Motor neuron (in vitro differentiated cells): ENCODE measurements around the gene BCAS3. TPM values are rescaled to one million over a fixed set of nuclear protein-coding genes. Genes with fewer than 3 reads are reported as not detected.

Experiments
- ATAC-seq, 8 experiments: fragments of 200-7000 bp; cut with Tn5 transposase; replicated peaks in 6 of 8; 2 replicates each; pipeline ENCODE4 v1.8.0; 2021; ENCODE audit warnings: mild to moderate bottlenecking in 8 of 8, moderate library complexity in 8 of 8
- H3K27ac ChIP-seq, 2 donors: fragments of 250-450 bp; sonication (Bioruptor Pico); 2 replicates each; pipeline ENCODE4 v1.9.0; 2021; ENCODE audit warnings: antibody characterized with exemption in 2 of 2, mild to moderate bottlenecking in 2 of 2, moderate library complexity in 1 of 2
- H3K4me1 ChIP-seq, 2 donors: fragments of 250-450 bp; sonication (Bioruptor Pico); replicated peaks in 1 of 2; 2 replicates each; pipeline ENCODE4 v1.6.1; 2021; ENCODE audit warnings: antibody characterized with exemption in 2 of 2, mild to moderate bottlenecking in 2 of 2, moderate library complexity in 1 of 2
- H3K4me3 ChIP-seq, 5 donors: fragments of 250-450 bp; sonication (Bioruptor Pico); 2 replicates each; pipeline ENCODE4 v1.9.0; 2021; ENCODE audit warnings: antibody characterized with exemption in 5 of 5, mild to moderate bottlenecking in 5 of 5, moderate library complexity in 4 of 5
- WGBS, 10 experiments: fragments of 450-650 bp; shearing (Covaris generic); methylation state at CpG; one replicate each; pipeline ENCODE4 v1.0.0; 2022; 5-methylcytosine and 5-hydroxymethylcytosine counted together
- in situ Hi-C, 9 experiments: fragments of 400-800 bp; cut with MboI; loops; one replicate each; pipeline ENCODE4 v1.15.0; 2021; ENCODE audit warnings: low sequenced_read_pairs in 9 of 9, low pct_unique_long_range_greater_than_20kb in 2 of 9; ENCODE audit not compliant: unreplicated experiment in 9 of 9
- total RNA-seq, 8 experiments: library from RNA; unstranded; fragments of 300-600 nt; gene quantifications; 2 replicates each; pipeline versions ENCODE4 v1.2.3 to v1.2.4, GENCODE V29; 2022

BCAS3 gene
- total RNA-seq, 8 experiments from 2014 or later: 18.1 to 45.4 (median 26.8) TPM

DNA sequence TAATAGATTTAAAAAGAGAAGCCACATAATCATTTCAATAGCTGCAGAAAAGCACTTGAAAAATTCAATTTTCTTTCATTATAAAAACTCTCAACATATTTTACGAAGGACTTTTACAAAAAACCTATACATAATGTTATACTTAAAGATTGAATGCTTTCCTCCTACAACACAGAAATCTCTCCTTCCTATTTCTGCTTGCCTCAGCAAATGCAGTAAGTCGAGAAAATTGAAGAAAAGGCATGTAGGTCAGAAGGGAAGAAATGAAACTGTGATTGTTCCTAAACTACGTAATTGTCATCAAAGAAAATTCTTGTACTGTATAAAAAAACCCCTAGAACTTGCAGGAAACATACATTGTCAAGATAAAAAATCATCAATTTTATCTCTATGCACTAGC is 267.1 kb downstream of the BCAS3 start:
- no peak for ATAC-seq
- no peak overlapping the region for H3K27ac ChIP-seq
- H3K4me1 ChIP-seq: no peaks in the 10 kb centered on the region
- no peak overlapping the region for H3K4me3 ChIP-seq
- 86 to 100% (median 92%) methylated on average over 1 to 3 of the region's 3 CpGs for WGBS, 10 experiments
- in situ Hi-C loops: no loop called here

DNA sequence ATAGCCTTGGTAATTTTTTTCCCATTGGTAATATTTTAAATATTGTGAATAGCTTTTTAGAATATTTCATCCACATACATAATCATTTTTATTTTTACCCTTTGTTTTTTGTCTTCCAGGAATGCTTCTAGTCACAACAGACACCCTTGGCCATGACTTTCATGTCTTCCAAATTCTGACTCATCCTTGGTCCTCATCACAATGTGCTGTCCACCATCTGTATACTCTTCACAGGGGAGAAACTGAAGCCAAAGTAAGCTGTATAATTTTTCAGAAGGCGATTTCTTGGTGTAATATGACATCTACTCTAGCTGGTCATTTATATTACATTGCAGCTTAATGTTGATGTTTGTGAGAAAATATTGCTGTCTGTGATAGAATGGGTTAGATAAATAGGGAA is 269.4 kb downstream of the BCAS3 start:
- Histone ChIP-seq H3K4me1 (no peaks in the 10 kb centered on the region), H3K4me3 (no peak overlapping the region), H3K27ac (no peak overlapping the region)
- ATAC-seq: peak in 3 of 8 experiments; percentile 77 to 84 (median 83)
- in situ Hi-C loops: no loop called here
- WGBS, 10 experiments: 0 to 100% (median 67%) methylated on average over 1 of the region's 1 CpG; no CpG with 5 or more reads in 2 of the 10 experiments

DNA sequence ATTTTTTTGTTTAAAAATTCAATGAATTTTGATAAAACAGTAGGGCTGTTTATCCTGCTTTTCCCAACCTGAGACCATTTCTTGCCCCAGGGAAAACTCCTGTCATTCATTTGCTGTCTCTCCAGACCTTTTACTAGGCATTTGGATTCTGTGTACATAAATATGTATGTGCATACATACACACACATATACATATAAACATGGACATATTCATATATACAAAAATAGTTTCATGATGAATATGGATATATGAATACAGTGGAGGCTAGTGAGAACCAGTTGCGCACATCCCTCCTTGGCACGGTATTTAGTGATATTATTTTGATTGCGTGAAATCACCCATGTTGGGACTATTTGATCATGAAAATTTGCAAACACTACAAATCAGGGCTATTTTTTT is 269.9 kb downstream of the BCAS3 start:
- H3K27ac ChIP-seq: no peak overlapping the region
- H3K4me1 ChIP-seq: no peaks in the 10 kb centered on the region
- WGBS, 10 experiments: 7 to 100% (median 55%) methylated on average over 3 of the region's 3 CpGs; no CpG with 5 or more reads in 6 of the 10 experiments
- no peak overlapping the region for H3K4me3 ChIP-seq
- peak in 4 of 8 experiments; percentile 25 to 98 (median 84) for ATAC-seq
- in situ Hi-C loops: no loop called here

DNA sequence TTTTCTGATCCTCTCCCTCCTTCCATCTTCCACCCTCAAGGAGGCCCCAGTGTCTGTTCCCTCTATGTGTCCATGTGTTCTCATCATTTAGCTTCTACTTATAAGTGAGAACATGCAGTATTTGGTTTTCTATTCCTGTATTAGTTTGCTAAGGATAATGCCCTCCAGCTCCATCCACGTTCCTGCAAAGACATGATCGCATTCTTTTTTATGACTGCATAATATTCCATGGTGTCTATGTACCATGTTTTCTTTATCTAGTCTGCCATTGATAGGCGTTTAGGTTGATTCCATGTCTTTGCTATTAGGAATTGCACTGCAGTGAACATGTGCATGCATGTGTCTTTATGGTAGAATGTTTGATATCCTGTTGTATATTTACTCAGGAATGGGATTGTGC is 275.1 kb downstream of the BCAS3 start:
- in situ Hi-C loops: loop anchor here in 2 of 9 experiments (25.0 kb wide), 1 partner anchor 215 kb away; no protein-coding TSS in a partner anchor
- H3K27ac ChIP-seq: no peak overlapping the region
- H3K4me1 ChIP-seq: no peaks in the 10 kb centered on the region
- no peak overlapping the region for H3K4me3 ChIP-seq
- WGBS, 10 experiments: 80 to 100% (median 95%) methylated on average over 1 to 3 of the region's 3 CpGs; no CpG with 5 or more reads in 1 of the 10 experiments
- no peak for ATAC-seq

DNA sequence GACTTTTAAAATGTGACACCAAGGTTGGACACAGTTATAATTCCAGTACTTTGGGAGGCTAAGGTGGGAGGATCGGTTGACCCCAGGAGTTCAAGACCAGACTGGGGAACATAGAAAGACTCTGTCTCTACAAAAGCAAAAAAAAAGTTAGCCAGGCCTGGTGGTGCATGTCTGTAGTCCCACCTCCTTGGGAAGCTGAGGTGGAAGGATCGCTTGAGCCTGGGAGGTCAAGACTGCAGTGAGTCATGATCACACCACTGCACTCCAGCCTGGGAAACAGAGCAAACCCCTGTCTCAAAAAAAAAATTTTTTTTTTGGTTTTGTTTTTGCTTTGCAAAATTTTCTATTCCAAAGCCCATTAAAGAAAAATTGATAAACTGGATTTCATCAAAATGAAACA is 281.4 kb downstream of the BCAS3 start:
- no peak for ATAC-seq
- WGBS, 10 experiments: 100% methylated on average over 1 to 2 of the region's 2 CpGs; no CpG with 5 or more reads in 2 of the 10 experiments
- in situ Hi-C loops: loop anchor here in 2 of 9 experiments (25.0 kb wide), 1 partner anchor 222 kb away; no protein-coding TSS in a partner anchor
- Histone ChIP-seq H3K4me1 (no peaks in the 10 kb centered on the region), H3K27ac (no peak overlapping the region), H3K4me3 (no peak overlapping the region)

DNA sequence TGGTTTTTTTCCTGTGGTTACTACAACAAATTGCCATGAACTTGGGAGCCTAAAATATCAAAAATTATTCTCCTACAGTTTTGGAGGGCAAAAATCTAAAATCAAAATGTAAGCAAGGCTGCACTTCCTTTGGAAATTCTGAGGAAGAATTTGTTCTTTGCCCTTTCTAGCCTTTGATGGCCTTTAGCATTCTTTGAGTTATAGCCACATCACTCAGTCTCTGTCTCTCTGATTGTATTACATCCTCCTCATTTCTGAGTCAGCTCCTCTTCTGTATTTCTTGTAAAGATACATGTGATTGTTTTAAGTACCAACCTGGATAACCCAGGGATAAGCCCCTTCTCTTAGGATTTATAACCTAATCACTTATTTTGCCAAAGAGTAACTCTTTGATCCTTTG is 282.0 kb downstream of the BCAS3 start:
- Histone ChIP-seq H3K4me1 (no peaks in the 10 kb centered on the region), H3K4me3 (no peak overlapping the region), H3K27ac (no peak overlapping the region)
- in situ Hi-C loops: loop anchor here in 2 of 9 experiments (25.0 kb wide), 1 partner anchor 222 kb away; no protein-coding TSS in a partner anchor
- ATAC-seq: no peak

DNA sequence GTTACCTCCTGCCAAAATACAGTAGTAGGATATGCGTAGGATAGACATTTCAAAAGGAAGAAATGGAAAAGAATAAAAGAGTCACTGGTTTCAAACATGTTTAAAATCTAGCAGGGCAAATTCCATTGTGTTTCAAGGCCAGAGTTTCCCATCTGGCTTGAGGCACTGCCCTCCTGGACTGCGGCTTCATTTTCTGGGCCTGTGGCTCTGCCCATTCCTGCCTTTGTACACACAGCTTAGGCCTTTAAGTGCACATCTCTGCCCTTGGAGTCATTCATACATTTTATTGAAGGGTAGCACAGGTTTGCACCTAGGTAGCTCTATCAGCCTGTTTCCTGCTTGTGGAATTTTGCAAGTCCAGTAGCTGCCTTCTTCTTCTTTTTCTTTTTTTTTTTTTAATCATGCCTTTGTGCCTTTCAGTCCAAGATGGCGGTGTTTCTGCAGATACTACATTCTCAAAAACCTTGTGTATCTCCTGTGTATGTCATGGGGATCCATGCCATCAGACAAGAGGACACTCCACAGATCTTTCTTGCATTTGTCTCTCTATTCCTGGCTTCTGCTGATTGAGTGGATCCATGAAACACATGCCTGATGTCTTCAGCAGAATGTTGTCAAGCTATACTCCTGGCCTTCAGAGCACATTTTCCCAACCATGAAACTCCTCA is 282.9 kb downstream of the BCAS3 start:
- Histone ChIP-seq H3K4me1 (no peaks in the 10 kb centered on the region), H3K27ac (no peak overlapping the region), H3K4me3 (no peak overlapping the region)
- no peak for ATAC-seq
- 88 to 100% (median 100%) methylated on average over 1 to 3 of the region's 3 CpGs for WGBS, 10 experiments
- in situ Hi-C loops: loop anchor here in 2 of 9 experiments (25.0 kb wide), 1 partner anchor 223 kb away; no protein-coding TSS in a partner anchor

DNA sequence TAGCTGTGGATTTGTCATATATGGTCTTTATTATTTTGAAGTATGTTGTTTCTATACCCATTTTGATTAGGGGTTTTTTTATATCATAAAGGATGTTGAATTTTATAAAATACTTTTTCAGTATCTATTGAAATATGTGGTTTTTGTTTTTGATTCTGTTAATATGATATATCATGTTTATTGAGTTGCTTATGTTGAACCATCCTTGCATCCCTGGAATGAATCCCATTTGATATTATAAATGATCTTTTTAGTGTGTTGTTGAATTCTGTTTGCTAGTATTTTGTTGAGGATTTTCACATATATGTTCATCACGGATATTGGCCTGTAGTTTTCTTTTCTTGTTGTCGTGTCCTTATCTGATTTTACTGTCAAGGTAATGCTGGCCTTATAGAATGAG is 286.5 kb downstream of the BCAS3 start:
- ATAC-seq: no peak
- Histone ChIP-seq H3K4me3 (no peak overlapping the region), H3K4me1 (no peaks in the 10 kb centered on the region), H3K27ac (no peak overlapping the region)
- WGBS, 10 experiments: 72 to 100% (median 95%) methylated on average over 1 to 2 of the region's 2 CpGs; no CpG with 5 or more reads in 2 of the 10 experiments
- in situ Hi-C loops: loop anchor here in 2 of 9 experiments (25.0 kb wide), 1 partner anchor 227 kb away; no protein-coding TSS in a partner anchor

DNA sequence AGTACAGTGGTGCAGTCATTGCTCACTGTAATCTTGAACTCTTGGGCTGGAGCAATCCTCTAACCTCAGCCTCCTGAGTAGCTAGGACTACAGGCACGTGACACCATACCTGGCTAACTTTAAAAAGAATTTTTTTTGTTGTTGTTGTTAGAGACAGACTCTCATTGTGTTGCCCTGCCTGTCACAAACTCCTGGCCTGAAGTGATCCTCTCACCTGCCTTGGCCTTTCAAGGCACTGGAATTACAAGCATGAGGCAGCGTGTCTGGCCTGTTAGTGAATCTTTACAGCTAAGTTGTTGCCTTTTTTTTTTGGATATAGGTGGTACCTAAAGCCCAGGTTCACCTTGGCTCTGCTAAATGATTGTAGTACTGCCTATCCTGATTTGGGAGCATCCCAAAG is 290.6 kb downstream of the BCAS3 start:
- in situ Hi-C loops: loop anchor here in 2 of 9 experiments (25.0 kb wide), 1 partner anchor 231 kb away; no protein-coding TSS in a partner anchor
- H3K4me3 ChIP-seq: no peak overlapping the region
- no peak overlapping the region for H3K27ac ChIP-seq
- 50 to 100% (median 83%) methylated on average over 1 to 2 of the region's 2 CpGs; no CpG with 5 or more reads in 2 of the 10 experiments for WGBS, 10 experiments
- H3K4me1 ChIP-seq: no peaks in the 10 kb centered on the region
- ATAC-seq: no peak

DNA sequence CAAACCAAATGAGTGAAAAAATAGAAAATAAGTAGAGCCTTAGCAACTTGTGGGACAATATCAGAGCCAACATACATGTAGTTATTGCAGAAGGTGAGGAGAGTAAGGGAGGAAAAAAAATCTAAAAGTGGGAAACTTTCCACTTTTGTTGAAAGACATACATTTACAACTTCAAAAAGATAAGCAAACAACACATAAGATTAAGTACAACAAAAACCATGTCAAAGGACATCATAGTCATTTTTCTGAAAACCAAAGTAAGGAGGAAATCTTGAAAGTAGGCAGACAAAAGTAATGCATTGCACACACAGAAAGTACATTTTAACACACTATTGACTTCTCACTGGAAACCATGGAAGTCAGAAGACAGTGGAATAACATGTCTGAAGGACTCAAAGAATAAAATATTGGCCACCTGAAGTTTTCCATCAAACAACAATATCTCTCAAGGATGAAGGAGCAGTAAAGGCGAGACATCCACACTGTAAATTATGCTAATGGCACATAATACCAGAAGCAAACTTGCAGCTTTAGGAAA is 291.9 kb downstream of the BCAS3 start:
- H3K4me1 ChIP-seq: no peaks in the 10 kb centered on the region
- H3K27ac ChIP-seq: no peak overlapping the region
- no peak overlapping the region for H3K4me3 ChIP-seq
- no peak for ATAC-seq
- 86 to 100% (median 100%) methylated on average over 1 of the region's 1 CpG; no CpG with 5 or more reads in 5 of the 10 experiments for WGBS, 10 experiments
- in situ Hi-C loops: loop anchor here in 2 of 9 experiments (25.0 kb wide), 1 partner anchor 232 kb away; no protein-coding TSS in a partner anchor

DNA sequence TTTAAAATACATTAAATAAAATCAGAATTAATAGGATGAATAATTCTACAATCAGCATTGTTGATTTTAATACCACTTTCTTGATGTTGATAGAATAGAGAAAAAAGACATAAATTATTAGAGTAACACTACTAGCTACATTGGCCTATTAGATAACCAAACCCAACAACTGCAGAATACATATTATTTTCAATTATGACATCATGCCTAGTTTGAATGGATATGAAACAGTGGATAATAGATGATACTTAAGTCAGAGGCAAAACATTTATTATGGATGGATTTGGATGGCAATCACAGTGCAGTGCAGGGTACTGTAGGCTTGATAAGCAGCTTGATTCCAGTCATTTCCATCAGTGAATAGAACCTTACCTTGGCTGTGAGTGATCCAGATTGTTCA is 293.1 kb downstream of the BCAS3 start:
- in situ Hi-C loops: loop anchor here in 2 of 9 experiments (25.0 kb wide), 1 partner anchor 233 kb away; no protein-coding TSS in a partner anchor
- ATAC-seq: no peak
- no peak overlapping the region for H3K4me3 ChIP-seq
- H3K4me1 ChIP-seq: no peaks in the 10 kb centered on the region
- H3K27ac ChIP-seq: no peak overlapping the region

DNA sequence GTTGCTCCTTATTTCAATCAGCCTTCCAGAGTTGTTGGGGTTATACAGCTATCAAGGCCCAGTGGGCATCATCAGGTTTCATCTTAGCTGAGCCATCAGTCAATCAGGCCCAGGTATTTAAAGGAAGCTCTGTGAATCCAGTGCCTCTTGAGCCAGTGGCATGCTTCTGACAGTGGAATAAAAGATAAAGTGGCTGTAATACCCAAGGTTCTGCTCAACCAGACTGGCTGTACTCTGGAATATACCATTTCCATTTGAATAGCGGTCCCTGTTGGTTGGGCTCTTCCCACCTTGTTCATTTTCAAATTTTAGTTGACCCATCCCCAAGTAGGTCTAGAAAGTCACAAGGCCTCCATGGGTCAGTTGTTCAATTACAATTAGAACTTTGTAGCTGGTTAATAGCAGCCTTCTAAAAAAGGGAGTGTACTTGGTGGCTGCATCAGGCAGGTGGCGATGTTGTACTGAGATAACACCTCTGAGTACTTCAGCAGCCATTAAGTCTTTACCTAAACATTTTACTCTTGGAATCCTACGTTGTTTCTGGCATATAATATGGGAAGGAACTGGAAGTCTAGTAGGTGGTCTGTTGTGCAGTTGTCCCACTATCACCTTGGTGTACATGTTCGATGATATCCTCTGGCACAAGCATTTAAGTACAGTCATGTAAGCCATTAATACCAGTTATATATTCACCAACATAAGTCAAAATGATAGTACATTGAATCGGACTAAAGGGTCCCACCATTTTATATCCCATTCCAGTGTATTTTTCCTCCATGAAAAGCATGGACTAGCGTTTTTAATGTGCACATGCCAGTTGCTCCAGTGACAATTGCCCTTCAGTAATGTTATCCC is 294.1 kb downstream of the BCAS3 start:
- in situ Hi-C loops: loop anchor here in 2 of 9 experiments (25.0 kb wide), 1 partner anchor 234 kb away; no protein-coding TSS in a partner anchor
- peak in 4 of 8 experiments; percentile 53 to 78 (median 76) for ATAC-seq
- Histone ChIP-seq H3K4me3 (no peak overlapping the region), H3K4me1 (no peaks in the 10 kb centered on the region), H3K27ac (no peak overlapping the region)
- 24 to 90% (median 61%) methylated on average over 1 to 6 of the region's 6 CpGs; no CpG with 5 or more reads in 1 of the 10 experiments for WGBS, 10 experiments
